WTC11 (cell line): ENCODE data around the gene ANKRD24.

Source experiments
- ATF2 ChIP-seq: sonication (generic); formaldehyde crosslinking; IDR thresholded peaks from 2 replicates; pipeline ENCODE4 v1.8.1; 2022; ENCODE audit warnings: low read depth, missing genetic modification reagents, borderline replicate concordance
- CREM ChIP-seq: sonication (generic); formaldehyde crosslinking; IDR thresholded peaks from 2 replicates; pipeline ENCODE4 v1.8.1; 2022; ENCODE audit warnings: mild to moderate bottlenecking, missing genetic modification reagents, moderate library complexity
- CTCF ChIP-seq: fragments of 200-600 bp; IDR thresholded peaks from 2 replicates; pipeline ENCODE4 v1.8.0; 2022; ENCODE audit warnings: antibody characterized with exemption
- NR2C2 ChIP-seq: sonication (generic); formaldehyde crosslinking; IDR thresholded peaks from 2 replicates; pipeline ENCODE4 v1.8.0; 2022; ENCODE audit warnings: mild to moderate bottlenecking, missing genetic modification reagents
- NR3C1 ChIP-seq: sonication (generic); formaldehyde crosslinking; conservative IDR thresholded peaks from 2 replicates; pipeline ENCODE4 v1.8.1; 2023; ENCODE audit warnings: low read depth, mild to moderate bottlenecking, missing genetic modification reagents

GRCh38 chr19:4181053-4181508, 1.4 kb upstream of the ANKRD24 start:
- no peak for TF ChIP-seq CTCF
- no peak for TF ChIP-seq NR3C1
- TF ChIP-seq ATF2 (CRISPR knock-in tag): no peak
- TF ChIP-seq CREM (CRISPR knock-in tag): no peak
- no peak for TF ChIP-seq NR2C2 (CRISPR knock-in tag)
